DMS 273 treated with DMSO at 0.1 percent for 48 hours (cell line): ENCODE data around the gene KCNA5.

Experiments used
- DNase-seq: peaks from one replicate; lab custom pipeline; 2025; lab: John Stamatoyannopoulos, UW

Gene KCNA5

DNA sequence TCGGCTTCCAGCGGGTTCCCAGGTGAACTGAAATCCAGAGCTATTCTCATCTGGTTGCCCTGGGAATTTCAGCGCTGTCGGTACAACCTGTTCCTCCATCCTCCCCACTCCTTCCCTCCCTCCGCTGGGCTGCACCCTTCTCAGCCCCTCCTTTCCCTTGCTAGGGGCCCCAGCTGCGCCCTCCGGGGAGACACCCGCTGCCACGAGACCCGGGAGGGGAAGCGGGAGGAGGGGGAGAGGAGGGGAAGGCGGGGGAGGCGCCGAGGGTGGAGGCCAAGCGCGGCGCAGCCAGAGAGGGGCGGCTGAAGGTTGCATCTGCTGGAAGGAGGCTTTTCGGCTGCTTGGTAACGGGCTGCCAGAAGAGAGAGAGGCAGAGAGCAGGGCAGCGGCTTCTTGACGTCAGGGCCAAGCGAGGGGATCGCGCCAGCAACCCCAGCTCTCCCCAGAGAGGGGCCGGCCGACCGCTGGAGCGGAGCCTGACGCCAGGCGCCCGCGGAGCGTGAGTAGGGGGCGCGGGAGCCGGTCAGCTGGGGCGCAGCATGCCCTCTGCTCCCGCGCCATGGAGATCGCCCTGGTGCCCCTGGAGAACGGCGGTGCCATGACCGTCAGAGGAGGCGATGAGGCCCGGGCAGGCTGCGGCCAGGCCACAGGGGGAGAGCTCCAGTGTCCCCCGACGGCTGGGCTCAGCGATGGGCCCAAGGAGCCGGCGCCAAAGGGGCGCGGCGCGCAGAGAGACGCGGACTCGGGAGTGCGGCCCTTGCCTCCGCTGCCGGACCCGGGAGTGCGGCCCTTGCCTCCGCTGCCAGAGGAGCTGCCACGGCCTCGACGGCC, at the start of gene KCNA5:
KCNA5 (plus strand) TSS at position 291 of the 831 bp plus-strand sequence; CDS start at position 560, 269 bp downstream.
- no peak for DNase-seq

- DNase-seq: no peak
These were observed 49.1 kb upstream of the KCNA5 start for GRCh38 chr12:4994622-4995021.

DNA sequence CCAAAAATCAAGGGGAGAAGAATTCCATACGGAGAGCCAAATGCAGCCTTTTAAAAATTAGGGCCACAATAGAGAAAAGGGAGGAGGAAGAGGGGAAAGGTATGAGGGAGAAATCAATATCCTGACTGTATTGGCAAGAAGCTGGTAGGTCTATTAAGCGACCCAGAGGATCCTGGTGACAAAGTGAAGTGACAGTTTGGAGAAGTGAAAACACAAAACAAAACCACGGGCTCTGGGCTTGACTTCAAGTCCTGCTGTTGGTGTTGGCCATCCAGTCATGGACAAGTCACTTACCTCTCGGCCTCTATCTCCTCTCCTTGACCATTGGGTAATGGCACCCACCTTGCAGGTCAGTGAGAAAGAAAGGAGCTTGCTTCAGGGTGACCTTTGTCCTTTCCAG, 47.0 kb upstream of the KCNA5 start:
- DNase-seq: no peak

GRCh38 chr12:4997939-4998338, 45.7 kb upstream of the KCNA5 start:
- DNase-seq: no peak

DNA sequence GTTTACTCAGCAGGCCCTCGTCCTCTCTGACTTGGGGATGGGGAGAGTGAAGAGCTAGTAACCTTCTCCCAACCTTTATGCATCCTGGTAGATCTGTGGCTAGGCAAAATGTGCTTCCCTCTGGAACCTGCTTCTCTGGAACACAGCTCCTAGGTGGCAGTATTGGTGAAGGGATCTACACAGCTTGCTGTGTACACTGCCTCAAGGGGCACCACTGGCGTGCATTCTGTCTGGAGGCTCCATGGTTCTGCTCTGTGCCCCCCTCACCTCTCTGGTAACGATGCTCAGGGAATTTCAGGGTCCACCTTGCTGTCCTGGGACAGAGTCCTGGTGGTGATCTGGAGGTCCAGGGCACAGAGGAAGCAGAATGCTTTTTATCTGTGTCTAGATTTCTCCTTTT, 43.5 kb upstream of the KCNA5 start:
- DNase-seq: no peak

- no peak for DNase-seq
These were observed 42.9 kb upstream of the KCNA5 start for GRCh38 chr12:5000658-5001385.

DNA sequence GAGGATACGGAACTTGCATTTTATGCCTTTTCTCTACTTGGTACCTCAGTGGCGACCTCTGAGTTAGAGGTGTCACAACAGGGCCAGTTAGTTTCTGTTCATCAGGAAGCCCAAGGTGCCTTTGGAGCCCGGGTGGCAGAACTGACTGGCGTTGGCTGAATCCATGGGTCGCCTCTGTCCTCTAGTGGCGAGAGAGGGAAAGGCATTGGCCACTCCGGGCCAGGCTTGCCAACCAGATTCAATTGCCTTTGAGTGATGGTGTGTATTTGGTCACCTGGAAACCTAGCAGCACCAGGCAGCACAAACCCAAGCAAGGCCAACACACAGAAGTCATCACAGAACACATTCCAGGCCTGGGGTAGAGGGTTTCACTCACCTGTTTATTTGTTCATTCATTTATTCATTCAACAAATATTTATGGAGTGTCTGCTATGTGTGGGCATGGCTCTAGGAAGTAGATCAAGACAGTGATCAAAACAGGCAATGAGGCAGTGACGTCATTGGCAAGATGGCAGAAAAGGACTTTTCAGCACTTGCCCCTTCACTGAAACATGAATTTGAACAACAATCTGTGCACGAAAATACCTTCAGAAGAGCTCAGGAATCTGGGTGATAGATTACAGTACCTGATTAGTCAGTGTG, 40.5 kb upstream of the KCNA5 start:
- DNase-seq: no peak

DNA sequence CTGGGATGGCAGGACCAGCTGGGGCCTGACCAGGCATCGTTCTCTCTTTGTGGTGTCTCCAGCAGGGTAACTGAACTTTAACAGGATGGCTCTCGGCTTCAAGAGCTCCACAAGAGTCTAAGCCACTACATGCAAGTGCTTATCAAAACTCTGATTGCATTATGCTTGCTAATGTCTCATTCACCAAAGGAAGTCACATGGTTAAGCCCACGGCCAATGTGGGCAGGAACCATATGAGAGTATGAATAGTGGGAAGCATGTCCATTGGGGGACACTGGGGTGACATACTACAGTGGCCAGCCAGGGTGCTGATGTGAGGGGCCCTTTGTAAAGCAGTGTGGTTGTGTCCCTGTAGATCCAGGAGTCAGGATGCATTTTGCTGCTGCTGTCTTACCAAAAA, 35.0 kb upstream of the KCNA5 start:
- DNase-seq: no peak

- DNase-seq: no peak
These were observed 33.5 kb upstream of the KCNA5 start for GRCh38 chr12:5010151-5010550.

DNA sequence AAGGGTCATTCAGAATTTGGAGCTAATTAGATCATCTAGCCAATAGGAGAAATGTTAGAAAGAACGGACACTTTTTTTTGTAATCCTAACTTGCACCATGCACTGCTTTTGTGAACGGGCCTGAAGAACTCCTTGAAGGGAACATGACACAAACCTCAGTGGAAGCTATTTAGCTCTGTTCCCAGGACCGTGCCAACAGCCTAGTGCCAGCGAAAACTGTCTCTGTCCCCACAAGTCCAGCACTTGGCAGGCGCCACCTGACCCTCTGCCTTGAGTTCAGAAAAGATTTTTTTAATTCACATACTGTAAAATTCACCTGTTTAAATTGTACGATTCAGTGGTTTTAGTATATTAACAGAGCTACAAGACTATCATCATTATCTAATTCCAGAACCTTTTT, 31.3 kb upstream of the KCNA5 start:
- no peak for DNase-seq

DNA sequence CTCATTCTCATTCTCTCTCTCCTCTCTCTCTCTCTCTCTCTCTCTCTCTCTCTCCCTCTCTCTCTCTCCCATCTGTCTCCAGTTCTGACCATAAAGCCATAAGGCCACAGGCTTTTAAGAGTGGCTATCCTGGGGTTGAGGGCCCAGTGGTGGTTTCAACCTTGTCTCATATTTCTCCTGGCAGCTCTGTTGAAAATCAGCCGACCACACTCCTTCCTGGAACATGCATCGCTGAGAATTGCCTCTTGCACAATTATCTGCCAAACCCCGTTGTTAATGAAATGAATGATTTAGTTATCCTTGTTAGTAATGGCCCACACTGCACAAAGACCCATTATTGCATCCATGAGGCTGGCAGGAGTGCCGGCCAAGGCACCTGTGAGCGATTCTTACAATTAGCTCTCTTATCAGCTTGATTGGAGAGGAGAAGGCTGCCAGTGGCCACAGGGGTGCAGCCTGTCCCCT, 30.4 kb upstream of the KCNA5 start:
- DNase-seq: no peak

DNA sequence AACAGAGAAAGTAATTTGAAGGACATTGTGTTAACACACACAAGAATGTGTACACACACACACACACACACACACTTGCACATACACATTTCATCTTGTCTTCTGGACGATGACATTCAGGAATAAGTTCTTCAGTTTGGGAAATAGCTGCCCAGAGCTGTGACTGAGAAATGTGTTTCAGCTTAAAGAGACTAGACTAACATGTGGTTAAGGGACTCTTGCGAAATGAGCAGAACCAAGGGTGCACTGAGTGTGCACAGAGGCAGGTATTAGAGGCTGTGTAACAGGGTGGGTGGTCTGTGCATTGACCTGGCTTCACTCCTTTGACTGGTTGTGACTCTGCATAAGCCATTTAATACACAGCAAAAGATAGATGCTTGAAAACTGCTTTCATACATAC, 29.4 kb upstream of the KCNA5 start:
- no peak for DNase-seq

- no peak for DNase-seq
These were observed 27.8 kb upstream of the KCNA5 start for GRCh38 chr12:5015711-5016492.

DNA sequence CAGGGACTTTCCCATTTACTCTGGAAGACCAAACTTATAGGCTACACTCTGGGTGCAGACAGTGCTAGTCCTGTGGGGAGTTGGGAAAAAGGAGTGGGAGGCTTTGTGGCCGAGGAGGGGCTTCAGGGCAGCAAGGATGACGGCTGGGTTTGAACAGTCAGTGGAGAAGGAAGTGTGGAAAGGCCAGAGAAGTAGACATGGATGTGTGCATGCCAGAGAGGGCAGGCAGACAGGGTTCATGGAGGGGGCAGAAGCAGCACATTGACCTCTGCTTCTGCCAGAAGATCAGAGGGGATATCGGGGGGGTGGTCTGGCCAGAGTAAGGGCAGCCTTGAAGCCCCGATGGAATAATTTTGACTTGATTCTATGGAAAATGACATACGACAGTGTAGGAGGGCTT, 27.2 kb upstream of the KCNA5 start:
- DNase-seq: no peak

GRCh38 chr12:5017638-5018348, 25.9 kb upstream of the KCNA5 start:
- DNase-seq: no peak

- no peak for DNase-seq
These were observed 25.0 kb upstream of the KCNA5 start for GRCh38 chr12:5018677-5019076.

GRCh38 chr12:5022025-5022424, 21.7 kb upstream of the KCNA5 start:
- DNase-seq: no peak

DNA sequence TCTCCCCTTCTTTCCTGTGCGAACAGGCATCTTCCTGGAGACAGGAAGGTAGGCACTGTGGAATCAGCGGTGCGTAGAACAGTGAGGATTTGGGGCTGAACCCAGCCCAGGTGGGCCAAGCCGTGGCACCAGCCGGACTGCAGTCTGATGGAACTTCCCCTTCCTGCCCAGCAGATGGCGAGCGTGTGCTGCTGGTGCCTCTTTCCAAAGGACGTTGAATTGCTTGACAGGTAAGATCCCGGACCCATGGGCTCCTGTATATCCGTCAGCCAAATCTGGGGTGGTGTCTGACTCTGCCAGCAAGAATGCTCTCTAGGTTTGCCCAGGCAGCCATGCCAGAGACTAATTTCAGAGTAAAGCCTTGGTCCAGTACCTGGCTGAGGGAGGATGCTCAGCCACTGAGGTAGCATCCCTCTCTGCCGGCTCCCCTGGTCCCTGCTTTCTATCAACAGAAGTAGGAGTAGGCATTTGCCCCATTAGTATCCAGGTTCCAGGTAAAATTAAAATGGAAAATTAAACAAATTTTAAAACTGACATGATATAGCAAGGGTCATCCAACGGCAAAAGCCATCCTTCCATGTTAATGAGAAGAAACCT, 21.1 kb upstream of the KCNA5 start:
- DNase-seq: no peak

GRCh38 chr12:5023842-5024241, 19.8 kb upstream of the KCNA5 start:
- DNase-seq: no peak

DNA sequence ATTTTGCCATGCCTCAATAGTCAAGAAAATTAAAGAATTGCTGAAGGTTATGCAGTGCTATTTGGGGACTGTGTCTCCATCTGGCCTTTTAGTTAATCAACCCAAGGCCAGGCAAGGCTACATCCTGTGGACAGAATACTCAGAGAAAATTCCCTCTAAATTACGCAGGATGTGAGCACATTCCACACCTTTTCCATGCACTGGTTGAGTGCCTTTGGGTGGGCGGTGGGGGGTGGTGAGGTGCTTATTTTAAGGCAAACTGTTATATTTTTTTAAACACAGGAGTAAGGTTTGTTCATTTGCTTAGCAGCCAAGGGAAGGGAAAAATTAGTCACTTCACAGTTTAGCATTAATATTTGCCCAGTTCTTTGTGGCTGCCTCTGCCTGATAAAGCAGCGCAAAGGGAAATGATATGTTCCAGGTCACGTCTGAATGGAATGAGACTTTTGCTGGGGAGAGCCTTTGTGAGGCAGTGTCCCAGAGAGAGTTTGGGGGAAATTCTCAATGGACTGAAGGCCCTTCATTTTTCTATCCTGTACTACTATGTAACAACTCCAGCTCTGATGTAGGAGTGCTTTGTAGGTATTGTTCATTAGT, 17.2 kb upstream of the KCNA5 start:
- no peak for DNase-seq
